Measurements from ENCODE around the gene TBC1D25.
"Not testable (repeated sequence)": the region's sequence is repeated elsewhere in the genome, so short reads cannot be mapped to it uniquely, and the experiment has no call there.

TBC1D25 gene

GRCh38 chrX:48555731-48556325 lies 16.3 kb downstream of the TBC1D25 start:
- DNase-seq: not testable (repeated sequence)

GRCh38 chrX:48558271-48558670 lies 18.8 kb downstream of the TBC1D25 start:
- no peak for DNase-seq

DNA sequence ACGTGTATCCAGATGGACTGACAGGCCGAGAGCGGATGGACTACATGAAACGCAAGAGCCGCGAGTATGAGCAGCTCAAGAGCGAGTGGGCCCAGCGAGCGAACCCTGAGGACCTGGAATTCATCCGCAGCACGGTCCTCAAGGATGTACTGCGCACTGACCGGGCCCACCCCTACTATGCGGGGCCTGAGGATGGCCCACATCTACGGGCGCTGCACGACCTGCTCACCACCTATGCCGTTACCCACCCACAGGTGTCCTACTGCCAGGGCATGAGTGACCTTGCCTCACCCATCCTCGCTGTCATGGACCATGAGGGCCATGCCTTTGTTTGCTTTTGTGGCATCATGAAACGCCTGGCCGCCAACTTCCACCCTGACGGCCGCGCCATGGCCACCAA lies 20.1 kb downstream of the TBC1D25 start:
- DNase-seq: no peak

DNA sequence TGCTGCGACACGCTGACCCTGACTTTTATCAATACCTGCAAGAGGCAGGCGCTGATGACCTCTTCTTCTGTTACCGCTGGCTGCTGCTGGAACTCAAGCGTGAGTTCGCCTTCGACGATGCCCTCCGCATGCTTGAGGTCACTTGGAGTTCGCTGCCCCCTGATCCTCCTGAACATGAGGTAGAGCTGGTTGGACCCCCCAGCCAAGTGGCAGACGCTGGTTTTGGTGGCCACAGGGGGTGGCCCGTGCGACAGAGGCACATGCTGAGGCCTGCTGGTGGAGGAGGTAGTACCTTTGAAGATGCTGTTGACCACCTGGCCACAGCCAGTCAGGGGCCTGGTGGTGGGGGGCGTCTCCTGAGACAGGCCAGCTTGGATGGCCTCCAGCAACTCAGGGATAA lies 20.5 kb downstream of the TBC1D25 start:
- DNase-seq: no peak

GRCh38 chrX:48560681-48561080 lies 21.2 kb downstream of the TBC1D25 start:
- no peak for DNase-seq

GRCh38 chrX:48569958-48570357 lies 30.4 kb downstream of the TBC1D25 start:
- no peak for DNase-seq

- DNase-seq: no peak
These were observed 34.3 kb downstream of the TBC1D25 start for GRCh38 chrX:48573690-48574269.

- DNase-seq: peak; percentile 88
These were observed 35.1 kb downstream of the TBC1D25 start, which contains the start of gene RBM3 for GRCh38 chrX:48574270-48575266. TSS of gene RBM3 (plus strand) at chrX:48574484. CDS start at chrX:48575181, 697 bp downstream.

DNA sequence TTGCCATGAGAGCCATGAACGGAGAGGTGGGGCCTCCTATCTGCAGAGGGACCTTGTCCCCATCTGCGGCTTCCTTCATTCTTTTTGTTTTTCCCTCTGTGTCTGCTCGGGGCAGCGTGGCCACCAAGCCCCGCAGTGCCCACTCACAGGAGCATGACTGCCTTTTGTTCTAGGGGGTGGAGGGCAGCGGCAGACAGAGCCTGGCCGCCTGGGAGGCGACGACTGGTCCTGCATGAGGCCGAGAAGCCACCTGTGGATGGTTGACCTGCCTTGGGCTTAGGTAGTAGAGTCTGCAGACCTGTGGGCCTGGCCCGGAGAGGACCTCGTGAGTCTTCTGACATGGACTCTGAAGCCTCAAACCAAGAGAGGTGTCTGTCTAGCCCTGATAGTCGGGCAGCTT lies 36.1 kb downstream of the TBC1D25 start:
- DNase-seq: no peak

DNA sequence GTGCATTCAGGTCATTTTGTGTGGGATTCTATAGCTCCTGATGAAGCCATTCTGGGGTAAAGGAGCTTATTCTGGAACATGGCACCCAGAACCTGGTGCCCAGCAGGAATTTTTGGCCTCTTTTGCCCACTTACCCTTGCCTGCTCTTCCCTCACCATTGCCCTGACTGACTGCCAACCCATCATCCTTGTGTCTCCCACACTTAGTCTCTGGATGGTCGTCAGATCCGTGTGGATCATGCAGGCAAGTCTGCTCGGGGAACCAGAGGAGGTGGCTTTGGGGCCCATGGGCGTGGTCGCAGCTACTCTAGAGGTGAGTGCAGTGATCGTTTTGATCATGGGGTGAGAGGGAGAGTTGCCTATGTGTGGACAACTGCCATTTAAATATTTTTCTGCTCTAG lies 36.6 kb downstream of the TBC1D25 start:
- DNase-seq: no peak

- DNase-seq: no peak
These were observed 39.2 kb downstream of the TBC1D25 start for GRCh38 chrX:48578661-48579128.

- DNase-seq: no peak
These were observed 39.7 kb downstream of the TBC1D25 start for GRCh38 chrX:48579259-48579658.

DNA sequence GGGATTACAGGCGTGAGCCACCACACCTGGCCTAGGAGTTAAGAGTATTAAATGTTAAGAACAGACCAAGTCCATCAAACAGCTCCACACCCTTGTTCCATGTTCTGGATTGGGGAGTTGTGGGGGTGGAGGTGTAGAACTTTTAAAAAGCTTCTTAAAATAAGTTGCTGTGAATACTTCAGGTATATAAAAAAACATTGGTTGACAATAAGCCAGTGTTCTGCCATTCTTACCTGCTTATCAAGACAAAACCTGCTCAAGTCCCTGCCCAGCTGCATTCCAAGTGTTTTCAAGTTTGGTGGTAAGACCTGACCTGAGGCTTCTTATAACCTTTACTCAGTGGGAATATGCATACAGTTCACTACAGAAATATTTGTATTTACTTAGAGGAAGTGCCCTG lies 41.1 kb downstream of the TBC1D25 start:
- DNase-seq: no peak

DNA sequence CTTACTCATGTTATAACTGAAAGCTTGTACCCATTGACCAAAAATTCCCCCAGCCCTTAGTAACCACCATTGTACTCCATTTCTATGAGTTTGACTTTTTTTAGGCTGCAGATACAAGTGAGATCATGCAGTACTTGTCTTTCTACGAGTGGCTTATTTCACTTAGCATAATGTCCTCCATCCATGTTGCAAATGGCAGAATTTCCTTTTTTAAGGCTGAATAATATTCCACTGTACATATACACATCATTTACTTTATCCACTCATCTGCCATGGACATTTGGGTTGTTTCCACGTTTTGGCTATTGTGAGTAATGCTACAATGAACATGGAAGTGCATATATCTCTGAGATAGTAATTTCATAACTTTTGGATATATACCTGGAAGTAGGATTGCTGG lies 45.2 kb downstream of the TBC1D25 start:
- no peak for DNase-seq

DNA sequence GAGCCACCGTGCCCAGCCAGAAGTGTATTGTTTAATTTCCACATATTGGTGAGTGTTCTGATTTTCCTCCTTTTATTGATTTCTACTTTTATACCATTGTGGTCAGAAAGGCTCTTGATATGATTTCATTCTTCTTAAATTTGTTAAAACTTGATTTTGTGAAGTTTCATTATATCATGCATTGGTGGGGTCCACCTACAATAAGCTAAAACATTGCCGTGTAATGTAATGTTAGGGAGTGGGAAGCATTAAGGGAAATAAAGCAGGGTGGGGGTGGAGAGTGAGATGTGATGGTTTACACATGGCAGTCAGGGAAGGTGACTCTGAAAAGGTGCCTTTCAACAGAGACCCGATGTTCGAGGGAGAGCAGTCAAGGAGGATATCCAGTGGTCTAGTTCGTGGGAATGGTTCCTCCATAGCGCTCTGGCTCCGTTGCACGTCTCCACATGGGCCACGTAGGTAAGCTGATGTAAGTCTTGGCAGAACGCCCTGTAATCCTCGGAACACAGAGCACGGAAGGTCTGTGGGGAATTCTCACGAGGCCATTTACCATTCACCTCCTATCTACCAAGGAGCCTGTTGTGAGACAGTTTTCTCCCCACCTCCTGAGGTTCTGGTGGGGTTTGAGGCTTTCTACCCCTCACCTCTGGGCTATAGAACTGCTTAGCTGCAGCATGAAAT lies 50.1 kb downstream of the TBC1D25 start:
- DNase-seq: no peak

DNA sequence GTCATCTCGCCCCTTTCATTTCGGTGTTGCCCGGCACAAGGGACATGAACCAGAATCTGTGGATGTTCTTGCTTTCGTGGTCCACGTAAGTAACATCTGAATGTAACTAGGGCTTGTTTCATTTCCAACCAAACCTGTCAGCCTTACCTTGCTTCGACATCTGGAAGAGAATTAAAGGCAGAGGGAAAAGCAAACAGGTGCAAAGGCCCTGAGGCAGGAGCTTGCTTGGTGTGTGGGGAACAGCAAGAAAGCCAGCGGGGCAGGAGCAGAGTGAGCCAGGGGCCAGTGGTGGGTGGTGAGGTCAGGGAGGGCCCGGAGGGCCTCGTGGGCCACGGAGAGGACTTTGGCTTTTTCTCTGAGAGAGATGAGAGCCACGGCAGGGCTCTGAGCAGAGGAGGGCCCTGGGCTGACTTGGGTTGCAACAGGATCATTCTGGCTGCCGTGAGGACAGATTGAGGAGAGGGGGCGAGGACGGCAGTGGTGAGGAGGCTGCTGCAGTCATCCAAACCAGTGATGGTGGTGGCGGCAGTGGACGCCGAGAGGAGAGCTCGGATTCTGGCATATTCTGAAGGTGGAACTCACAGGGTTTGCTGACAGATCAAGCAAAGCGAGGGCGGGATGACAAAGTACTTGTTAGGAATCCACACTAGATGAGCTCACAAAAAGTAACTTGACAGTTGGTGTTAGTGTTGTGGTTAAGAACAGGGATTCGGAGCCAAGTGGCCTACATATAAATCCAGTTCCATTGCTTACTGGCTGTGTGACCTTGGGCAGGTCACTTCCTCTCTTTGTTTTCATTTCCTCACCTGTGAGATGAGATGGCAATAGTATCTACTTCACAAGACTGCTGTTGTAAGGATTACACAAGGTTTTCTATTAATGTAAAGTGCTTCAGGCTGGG lies 50.9 kb downstream of the TBC1D25 start:
- no peak for DNase-seq

DNA sequence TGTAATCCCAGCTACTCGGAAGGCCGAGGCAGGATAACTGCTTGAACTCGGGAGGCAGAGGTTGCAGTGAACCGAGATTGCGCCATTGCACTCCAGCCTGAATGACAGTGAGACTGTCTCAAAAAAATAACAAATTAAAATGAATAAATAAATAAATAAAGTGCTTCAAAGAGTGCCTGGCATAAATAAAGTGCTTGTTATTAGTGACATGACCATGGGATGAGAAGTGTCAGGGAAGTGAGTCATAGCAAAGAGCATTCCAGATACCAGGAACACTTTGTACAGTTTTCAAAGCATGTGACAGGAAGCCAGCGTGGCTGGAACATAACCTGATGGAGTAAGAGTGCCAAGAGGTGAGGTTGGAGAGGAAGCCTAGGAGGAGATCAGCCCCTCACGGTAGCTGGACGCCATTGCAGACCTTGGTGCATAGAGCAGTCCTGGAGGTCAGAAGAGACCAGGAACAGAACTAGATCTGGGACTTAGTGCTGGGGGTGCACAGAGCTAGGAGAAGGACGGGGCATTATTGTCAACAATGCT lies 51.8 kb downstream of the TBC1D25 start:
- DNase-seq: no peak

GRCh38 chrX:48592971-48593370 lies 53.5 kb downstream of the TBC1D25 start:
- no peak for DNase-seq

DNA sequence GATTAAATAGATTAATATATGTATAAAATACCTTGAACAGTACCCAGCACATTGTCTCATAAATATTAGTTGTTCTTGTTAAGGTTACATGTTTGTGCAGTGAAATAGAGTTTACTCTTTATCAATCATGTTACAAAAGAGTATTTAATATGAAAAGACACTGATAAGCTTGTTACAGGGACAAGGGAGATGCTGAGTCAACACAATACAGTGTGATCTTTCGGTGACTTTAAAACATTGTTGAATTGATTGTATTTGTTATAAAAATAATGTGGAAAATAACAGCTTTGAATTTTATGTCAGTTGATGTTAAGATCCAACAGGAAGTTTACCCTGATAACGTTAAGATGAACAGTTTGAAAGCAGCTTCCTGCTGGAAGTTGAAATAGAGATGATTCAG lies 56.4 kb downstream of the TBC1D25 start:
- DNase-seq: no peak

GRCh38 chrX:48597353-48598264 lies 58.1 kb downstream of the TBC1D25 start, which contains the start of gene WDR13:
TSS of gene WDR13 (plus strand) at chrX:48597492. CDS start at chrX:48597997, 505 bp downstream.
- peak; percentile 90 for DNase-seq

Measured in right kidney (tissue), 1 donor.